ENCODE measurements around the gene RFXAP.

DNA sequence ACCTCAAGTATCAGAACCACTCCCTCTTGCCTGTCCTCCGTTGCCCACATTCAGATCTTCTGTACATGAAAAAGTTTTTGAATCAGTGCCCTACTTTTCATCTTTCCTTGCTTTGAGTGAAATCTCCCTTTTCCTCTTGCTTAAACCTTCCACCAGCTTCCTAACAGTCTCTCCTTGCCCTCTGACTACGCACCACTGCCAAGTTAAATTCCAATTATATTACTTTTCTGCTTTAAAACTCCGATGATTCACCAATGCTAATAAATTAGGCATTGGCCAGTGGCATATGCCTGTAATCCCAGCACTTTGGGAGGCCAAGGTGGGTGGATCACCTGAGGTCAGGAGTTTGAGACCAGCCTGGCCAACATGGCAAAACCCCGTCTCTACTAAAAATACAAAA is 30.7 kb upstream of the RFXAP start:
- TF ChIP-seq, protein P1, sequence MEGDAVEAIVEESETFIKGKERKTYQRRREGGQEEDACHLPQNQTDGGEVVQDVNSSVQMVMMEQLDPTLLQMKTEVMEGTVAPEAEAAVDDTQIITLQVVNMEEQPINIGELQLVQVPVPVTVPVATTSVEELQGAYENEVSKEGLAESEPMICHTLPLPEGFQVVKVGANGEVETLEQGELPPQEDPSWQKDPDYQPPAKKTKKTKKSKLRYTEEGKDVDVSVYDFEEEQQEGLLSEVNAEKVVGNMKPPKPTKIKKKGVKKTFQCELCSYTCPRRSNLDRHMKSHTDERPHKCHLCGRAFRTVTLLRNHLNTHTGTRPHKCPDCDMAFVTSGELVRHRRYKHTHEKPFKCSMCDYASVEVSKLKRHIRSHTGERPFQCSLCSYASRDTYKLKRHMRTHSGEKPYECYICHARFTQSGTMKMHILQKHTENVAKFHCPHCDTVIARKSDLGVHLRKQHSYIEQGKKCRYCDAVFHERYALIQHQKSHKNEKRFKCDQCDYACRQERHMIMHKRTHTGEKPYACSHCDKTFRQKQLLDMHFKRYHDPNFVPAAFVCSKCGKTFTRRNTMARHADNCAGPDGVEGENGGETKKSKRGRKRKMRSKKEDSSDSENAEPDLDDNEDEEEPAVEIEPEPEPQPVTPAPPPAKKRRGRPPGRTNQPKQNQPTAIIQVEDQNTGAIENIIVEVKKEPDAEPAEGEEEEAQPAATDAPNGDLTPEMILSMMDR (conservative IDR thresholded peaks at IDR 0.05 in 1 of 2, IDR thresholded peaks at IDR 0.05 in 1 of 2; ENCODE audit: low read depth in 1 of 2, low read length in 2 of 2) = no peak
- TF ChIP-seq EZH2 (IDR thresholded peaks at IDR 0.05; ENCODE audit: low read length, missing control alignments) = no peak
